Globus pallidus (tissue), 1 donor: Measurements from ENCODE around the gene POLR2F.
"Not testable (repeated sequence)": the region's sequence is repeated elsewhere in the genome, so short reads cannot be mapped to it uniquely, and the experiment has no call there.

ENCODE experiments used
- DNase-seq: peaks from one replicate; pipeline ENCODE4 v3.0.0-alpha.2; 2015; ENCODE audit warnings: low spot score

Gene POLR2F

DNA sequence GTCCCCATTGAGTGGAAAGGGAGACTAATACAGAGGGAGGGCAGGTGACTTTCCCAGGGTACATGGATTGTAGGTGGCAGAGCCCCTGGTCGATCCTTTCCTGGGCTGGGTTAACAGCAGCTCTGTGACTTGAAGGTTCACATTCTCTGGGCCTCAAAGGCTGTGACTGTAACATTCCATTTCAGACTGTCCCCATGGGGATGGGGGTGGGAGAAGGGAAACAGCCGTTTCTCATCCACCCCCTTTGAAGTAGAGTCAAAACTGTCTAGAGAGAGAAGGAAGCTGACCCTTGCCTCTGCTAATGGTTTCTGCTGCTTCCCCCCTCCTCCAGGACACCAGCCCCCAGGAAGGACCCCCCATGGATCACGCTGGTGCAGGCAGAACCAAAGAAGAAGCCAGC lies 28.2 kb upstream of the POLR2F start:
- no peak for DNase-seq

DNA sequence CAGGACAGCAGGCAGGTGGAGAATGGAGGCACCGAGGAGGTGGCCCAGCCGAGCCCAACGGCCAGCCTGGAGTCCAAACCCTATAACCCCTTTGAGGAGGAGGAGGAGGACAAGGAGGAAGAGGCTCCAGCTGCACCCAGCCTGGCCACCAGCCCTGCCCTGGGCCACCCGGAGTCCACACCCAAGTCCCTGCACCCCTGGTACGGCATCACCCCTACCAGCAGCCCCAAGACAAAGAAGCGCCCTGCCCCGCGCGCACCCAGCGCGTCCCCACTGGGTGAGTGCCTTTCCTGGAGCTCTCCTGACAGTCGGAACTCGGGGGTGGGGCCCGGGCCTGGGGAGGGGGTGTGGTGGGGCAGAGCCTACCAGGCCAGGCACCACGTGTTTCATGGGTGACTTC lies 27.7 kb upstream of the POLR2F start:
- DNase-seq, result no peak

DNA sequence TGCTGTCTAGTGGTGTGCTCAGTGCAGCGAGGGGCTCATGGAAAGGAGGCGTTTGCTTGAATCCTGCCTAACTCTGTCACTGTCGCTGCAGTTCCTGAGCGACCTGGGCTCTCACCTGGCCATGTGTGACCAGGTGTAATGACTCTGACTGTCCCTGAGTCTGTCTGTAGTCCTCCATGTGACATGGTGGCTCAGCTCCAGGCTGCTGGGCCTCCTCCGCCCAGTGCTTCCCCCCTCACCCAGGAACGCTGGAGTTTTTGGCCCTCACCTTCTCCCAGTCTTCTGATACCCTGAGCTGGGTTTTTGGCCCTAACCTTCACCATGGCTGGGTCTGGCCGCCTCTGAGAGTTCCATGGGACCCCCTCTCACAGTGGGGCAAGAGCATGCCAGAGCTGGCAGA lies 27.1 kb upstream of the POLR2F start:
- DNase-seq, result no peak

DNA sequence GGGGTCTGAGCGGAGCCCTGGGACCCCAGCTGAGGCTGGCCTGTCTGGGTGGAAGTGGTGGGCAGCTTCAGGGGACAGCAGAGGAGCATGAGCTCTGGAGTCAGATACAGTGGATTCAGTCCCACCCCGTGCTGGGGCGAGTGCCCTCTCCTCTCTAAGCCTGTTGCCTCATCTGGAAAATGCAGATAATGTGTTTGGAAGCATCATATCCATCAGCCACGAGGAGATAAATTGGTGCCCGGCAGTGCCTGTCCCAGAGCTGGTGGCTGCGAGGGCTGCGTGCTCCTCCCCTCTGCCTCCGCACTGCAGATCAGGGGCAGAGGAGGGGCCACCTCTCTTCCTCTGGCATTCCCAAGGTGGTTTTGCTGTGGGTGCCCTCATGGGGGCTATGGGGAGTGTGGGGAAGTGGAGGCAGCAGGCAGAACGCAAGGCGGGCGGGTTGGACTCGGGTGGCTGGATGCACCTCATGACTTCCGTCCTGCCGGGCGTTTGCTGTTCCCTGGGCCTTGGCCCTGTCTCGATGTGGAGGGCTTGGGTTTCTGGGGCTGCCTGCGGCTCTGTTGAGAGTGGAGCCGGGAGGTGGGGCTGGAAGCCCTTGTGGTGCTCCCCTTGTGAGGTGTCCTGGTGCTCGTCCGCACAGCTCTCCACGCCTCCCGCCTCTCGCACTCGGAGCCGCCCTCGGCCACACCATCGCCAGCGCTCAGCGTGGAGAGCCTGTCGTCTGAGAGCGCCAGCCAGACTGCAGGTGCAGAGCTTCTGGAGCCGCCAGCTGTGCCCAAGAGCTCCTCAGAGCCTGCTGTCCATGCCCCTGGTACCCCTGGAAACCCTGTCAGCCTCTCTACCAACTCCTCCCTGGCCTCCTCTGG lies 26.5 kb upstream of the POLR2F start:
- DNase-seq, result no peak

DNA sequence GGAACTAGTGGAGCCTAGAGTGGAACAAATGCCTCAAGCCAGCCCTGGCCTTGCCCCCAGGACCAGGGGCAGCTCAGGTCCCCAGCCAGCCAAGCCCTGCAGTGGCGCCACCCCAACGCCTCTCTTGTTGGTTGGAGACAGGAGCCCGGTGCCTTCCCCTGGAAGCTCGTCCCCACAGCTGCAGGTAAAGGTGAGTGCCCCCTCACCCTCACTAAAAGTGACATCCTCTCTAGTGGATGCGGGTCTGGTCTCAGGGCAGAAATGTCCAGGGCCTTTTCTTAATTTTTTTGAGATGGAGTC lies 25.9 kb upstream of the POLR2F start:
- no peak for DNase-seq

DNA sequence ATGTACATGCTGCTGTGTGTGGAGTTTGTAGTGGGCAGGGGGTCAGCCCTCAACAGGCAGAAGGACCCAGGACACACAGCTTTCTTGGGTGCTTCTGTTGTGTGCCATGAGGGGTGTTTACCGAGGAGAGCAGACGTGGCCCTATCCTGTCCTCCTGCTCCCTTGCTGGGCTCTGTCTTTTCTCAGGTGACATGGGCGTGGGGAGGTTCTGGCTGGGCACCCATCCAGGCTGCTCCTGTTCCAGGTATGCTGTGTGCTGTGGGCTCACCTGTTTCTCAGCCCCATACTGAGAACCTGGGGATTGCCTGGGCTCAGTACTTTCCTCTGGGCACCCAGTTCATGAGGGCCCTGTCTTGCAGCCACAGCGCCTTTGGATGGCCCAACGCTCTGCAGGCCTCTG lies 24.1 kb upstream of the POLR2F start:
- no peak for DNase-seq

DNA sequence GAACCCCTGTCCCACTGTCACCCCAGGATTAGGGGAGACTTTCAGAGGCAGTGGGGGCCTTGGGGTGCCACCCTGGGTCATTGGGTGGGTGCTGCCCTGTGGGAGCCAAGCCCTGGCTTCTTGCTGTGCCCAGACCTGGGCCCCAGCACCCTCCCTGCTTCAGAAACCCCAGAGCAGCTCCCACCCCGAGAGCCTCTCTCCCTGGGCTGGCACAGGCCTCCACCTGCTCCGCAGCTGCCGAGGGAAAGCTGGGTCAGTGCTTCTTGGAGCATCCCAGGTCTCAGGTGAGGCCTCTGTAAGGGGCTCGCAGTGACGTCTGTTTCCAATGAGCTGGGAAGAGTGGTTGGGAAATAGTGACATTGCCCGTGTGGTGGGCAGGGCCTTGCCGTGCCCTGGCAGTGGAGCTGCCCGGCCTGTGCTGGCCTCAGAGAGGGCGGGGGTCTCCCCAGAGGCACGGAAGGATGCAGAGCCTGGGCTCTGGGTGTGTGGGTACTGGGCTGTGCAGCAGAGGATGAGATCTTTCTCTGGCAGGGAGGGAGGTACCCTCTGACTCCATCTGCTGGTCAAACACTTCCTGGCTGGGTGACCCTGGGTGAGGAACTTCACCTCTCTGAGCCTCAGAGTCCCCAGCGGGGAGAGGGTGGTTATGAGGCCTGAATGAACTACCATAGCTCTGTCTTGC lies 23.1 kb upstream of the POLR2F start:
- DNase-seq, result peak; percentile 58

DNA sequence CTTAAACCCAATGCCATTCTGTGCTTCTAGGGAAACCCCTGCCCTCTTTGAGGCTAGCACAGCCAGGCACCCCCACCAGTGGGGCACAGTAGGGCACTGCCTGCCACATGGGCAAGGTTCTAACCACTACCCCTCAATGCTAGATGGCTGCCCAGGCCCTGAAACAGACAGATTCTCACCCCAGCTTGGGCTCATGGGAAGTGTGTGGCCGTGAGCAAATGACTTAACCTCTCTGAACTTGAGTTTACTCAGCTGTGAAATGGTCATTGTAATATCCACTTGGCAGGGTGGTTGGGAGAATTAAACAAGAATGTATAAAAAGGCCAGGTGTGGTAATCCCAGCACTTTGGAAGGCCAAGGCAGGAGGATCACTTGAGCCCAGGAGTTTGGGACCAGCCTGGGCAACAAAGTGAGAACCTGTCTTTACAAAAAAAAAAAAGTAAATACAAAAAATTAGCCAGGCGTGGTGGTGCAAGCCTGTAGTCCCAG lies 22.5 kb upstream of the POLR2F start:
- no peak for DNase-seq

DNA sequence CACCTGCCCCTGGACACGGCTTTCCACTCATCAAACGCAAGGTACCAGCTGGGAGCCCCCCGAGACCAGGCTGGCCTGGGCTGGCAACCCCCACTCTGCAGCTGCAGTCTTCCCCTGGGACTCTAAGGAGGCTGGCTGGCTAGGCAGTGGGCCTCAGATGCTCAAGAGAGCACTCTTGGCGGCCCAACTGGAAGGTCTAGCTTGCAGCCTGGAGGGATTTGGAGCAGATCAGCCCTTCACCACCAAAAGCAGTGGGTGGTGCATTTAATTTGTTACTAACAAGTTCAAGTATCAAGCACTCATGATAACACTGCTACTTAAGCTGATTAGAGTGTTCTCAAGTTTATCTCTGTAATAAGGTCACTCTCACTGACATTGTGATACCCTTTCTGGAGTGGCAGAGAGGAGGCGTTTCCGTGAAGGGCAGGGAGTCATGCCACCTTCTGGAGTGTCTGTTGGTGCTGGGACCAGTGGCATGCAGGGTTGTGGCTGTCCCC lies 21.6 kb upstream of the POLR2F start:
- DNase-seq, result no peak

DNA sequence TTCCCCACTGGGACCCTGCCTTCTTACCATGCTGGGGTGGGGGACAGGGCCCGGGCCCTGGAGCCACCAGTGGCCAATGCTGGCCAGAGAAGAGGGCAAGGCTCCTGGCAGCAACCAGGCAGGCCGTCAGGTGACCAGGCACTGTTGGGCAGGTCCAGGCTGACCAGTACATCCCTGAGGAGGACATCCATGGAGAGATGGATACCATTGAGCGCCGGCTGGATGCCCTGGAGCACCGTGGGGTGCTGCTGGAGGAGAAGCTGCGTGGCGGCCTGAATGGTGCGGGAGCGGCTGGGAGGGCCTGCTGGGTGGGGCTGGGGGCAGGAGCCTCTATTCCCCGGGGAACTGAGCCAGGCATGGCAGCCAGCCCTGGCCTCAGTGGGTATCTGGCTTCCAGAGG lies 21.1 kb upstream of the POLR2F start:
- DNase-seq, result no peak

DNA sequence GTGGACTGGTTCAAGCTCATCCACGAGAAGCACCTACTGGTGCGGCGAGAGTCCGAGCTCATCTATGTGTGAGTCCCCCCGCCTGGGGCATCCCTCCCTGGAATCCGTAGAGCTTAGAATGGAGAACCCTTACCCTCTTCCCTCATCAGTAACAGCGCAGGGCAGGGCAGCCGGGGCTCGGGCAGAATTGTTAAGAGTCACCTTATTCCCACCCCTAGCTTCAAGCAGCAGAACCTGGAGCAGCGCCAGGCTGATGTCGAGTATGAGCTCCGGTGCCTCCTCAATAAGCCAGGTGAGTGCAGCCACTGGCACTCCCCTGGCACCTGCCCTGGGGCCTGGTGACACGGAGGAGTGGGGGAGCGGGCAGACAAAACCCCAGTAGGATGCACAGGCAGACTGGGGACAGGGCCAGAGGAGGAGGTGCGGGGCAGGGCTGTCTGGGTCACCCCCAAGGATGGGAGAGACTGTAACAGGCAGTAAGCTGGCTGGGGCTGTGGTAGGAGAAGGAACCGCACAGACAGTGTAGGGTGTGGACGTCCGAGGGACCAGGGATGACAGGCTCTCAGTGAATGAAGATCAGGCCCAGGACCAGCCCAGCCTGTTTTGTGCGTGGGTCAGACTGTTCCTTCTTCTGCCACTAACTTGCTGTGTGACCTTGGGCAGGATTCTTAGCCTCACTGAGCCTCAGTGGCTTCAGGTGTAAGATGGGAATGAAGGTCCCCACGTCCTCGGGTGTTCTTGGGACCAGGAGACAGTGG lies 20.5 kb upstream of the POLR2F start:
- no peak for DNase-seq

DNA sequence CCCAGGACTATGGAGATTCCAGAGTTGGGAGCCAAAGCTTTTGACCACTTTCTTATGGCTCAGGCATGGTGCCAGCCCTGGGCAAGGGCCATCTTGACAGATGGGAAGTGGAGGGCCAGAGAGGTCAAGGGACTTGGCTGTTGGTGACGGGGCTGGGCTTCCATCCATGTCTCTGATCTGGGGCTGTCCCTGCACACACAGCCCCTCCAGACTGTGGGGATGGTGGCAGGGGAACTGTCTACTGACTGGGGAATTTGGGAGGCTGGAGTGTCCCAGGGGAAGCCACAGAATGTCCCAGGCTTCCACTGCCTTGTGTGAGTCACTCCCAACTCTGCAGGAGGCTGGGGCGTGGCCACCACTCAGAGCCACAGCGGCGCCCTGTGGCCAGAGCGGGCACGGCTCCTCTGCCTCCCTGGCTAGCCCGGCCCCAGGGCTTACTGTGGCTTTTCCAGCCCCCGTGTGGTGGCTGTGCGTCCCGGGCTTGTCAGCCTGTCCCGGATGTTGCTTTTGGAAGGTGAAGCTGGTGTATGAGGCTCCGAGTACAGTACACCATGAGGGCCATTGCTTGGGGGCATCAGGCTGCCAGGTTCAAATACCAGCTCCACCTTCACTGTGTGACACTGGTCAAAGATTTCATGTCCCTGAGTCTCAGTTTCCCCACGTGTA lies 19.7 kb upstream of the POLR2F start:
- peak; percentile 84 for DNase-seq

DNA sequence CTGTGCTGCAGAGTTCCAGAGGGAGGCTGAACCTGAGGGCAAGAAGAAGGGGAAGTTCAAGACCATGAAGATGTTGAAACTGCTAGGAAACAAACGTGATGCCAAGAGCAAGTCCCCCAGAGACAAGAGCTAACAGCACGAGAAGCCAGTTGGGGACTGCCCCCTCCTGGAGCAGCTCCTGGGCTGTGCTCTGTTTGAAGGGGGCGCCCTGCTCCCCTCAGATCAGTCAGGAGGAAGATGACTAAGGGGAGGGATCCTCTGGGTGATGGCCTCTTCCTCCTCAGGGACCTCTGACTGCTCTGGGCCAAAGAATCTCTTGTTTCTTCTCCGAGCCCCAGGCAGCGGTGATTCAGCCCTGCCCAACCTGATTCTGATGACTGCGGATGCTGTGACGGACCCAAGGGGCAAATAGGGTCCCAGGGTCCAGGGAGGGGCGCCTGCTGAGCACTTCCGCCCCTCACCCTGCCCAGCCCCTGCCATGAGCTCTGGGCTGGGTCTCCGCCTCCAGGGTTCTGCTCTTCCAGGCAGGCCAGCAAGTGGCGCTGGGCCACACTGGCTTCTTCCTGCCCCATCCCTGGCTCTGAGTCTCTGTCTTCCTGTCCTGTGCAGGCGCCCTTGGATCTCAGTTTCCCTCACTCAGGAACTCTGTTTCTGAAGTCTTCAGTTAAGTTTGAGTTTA lies 12.7 kb upstream of the POLR2F start:
- no peak for DNase-seq

DNA sequence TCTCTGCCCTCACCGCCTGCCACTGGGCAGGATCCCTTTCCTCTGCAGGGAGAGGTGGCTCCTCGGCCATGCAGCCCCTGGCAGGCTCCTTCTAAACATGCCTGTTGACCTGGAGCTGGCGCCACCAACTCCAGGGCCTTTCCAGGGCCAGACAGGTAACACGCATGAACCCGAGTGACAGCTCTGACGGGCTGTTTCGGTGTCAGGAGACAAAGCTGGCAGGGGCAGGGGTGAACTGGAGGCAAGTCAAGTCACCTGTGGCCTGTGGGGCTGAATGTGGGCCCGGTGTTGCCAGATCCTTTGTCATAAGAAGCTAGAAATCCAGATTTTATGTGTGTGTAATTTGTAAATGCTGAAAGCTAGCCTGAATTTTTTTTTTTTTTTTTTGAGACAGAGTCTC lies 11.4 kb upstream of the POLR2F start:
- DNase-seq, result no peak

DNA sequence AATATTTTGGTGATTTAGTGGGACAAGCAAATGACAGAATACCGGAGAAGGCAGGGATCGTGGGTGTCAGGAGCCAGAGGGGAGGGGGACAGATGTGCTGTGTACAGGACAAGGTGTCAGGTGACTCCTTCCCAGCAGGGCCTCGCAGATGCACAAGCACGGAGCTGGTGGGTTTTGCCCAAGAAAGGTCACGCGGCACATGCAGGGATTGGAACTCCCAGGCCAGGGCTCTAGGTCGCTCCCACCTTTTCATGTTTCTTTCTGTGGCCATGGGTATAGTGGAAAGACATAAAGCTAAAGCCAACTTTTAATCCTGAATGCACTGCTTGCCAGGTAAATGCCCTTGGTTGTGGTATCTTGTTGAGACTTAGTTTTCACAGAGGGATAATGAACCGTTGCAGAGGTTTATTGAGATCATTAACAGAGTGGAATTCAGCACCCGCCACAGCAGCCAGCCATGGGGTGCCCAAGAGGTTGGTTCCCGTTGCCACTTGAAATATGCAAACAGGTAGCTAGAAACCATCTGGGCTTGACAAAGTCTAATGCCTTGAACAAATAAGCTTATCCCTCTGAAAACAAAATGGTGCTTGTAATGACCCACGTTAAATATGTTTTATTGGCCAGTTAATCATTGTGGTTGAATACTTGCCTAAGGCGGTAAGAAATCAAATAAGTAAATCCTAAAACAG lies 10.2 kb upstream of the POLR2F start:
- no peak for DNase-seq

DNA sequence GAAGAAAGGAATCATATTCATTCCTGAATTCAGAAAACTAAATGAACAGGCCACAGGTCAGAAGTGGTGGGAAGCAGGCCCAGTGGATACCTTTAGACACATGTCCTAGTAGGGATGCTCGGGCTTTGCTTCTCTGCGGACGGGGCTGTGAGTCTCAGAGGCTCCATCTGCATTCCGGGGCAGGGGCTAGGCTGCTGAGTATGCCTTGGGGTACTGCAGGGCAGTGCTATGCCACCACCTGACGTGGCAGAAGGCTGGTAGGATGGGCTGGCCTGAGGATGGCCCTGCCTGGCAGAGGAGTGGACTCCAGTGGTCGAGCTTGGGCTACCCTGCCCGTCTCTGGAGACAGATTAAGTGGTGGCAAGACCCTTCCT lies 9.7 kb upstream of the POLR2F start:
- no peak for DNase-seq

DNA sequence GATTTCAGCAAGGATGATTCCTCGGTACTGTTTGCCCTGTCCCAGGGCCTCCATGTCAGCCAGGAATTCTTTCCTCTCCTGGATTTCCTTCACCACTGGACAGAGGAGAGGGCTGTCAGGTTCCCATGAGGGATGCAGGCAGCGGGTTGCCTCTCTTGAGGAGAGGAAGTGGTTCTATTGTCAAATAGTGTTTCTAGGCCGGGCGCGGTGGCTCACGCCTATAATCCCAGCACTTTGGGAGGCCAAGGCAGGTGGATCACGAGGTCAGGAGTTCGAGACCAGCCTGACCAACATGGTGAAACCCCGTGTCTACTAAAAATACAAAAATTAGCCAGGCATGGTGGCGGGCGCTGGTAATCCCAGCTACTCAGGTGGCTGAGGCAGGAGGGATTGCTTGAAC lies 9.1 kb upstream of the POLR2F start:
- not testable (repeated sequence) for DNase-seq

DNA sequence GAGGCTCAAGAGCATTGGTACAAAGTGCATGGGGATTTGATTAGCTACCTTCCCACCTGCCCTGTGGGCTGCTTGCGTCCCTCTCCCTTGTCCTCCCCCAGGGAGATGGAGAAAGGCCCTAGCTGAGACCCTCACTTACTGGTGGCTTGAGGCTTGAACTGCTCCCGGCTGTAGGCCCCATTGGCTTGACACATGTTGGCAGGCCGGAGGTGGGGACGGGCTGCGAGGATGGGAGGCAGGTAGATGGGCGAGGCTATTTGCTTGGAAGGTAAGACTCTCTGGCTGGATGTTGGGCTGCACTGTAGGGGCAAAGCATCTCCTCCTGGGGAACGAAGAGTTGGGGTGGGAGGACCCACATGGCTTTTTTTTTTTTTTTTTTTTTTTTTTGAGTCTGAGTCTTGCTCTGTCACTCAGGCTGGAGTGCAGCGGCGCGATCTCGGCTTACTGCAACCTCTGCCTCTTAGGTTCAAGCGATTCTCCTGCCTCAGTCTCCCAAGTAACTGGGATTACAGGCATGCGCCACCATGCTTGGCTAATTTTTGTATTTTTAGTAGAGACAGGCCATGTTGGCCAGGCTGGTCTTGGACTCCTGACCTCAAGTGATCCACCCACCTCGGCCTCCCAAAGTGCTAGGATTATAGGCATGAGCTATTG lies 6.2 kb upstream of the POLR2F start:
- DNase-seq, result not testable (repeated sequence)

DNA sequence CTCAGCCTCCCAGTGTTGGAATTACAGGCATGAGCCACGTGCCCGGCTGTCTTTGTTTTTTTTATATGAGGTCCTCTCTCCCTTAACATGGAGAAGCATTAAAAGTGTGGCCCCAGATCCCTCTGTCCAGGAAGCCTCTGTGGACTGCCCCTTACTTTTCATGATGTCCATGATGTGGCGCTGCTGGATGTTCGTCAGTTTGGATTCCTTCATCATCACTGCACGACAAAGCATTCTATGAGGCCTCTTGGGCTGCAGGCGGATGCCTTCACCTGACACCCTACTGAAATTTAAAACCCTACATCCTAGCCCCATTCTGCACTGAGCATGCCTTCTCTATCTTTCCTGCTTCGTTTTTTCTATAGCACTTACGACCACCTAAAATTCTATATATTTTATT lies 2.2 kb upstream of the POLR2F start:
- no peak for DNase-seq

DNA sequence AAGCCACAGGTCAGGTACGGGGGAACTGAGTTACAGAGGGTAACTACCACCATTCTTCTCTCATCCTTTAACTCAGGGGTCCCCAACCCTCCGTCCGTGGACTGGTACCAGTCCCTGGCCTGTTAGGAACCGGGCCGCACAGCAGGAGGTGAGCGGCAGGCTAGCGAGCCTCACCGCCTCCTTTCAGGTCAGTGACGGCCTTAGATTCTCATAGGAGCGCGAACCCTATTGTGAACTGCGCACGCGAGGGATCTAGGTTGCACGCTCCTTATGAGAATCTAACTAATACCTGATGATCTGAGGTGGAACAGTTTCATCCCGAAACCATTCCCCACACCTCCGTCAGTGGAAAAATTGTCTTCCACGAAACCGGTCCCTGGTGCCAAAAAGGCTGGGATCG lies 870 bp upstream of the POLR2F start:
- not testable (repeated sequence) for DNase-seq

DNA sequence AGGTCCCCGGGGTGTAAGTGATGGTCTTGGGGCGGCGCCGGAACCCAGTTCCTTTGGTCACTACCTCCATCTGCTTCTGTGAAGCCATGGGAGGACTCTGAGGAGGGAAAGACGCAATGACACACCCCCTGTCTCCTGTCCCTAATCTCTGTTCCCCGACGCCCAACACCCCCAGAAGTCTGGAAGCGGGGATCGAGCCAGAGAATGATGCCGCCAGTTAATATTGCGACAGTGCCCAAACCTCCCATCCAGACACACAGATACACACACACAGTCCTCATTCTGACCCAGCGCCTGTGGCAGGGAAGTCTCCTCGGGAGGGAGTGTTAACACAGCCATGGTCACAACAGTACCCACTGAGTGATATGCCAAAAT lies 450 bp upstream of the POLR2F start:
- no peak for DNase-seq
